ENCODE data around the gene PDE4D.

- TF ChIP-seq CTCF (IDR thresholded peaks at IDR 0.05; ENCODE audit: extremely low read depth in 1 of 2, insufficient read depth in 1 of 2, low read depth in 1 of 2, low read length in 2 of 2) (no peak), POLR2A (IDR thresholded peaks at IDR 0.05; ENCODE audit: low read depth, low read length) (no peak), POLR2AphosphoS5 (IDR thresholded peaks at IDR 0.05; ENCODE audit: insufficient read depth, low read depth, low read length) (no peak), EZH2 (IDR thresholded peaks at IDR 0.05; ENCODE audit: borderline replicate concordance, low read depth, low read length, severe bottlenecking) (no peak), FOS (IDR thresholded peaks at IDR 0.05; ENCODE audit: borderline replicate concordance, insufficient read depth, low read length) (no peak), MYC (IDR thresholded peaks at IDR 0.05; ENCODE audit: low read depth, low read length) (no peak), JUN (IDR thresholded peaks at IDR 0.05; ENCODE audit: borderline replicate concordance, insufficient read depth, insufficient read length, low read depth) (no peak)
Observed at GRCh38 chr5:58937031-58937681, 956.4 kb downstream of the PDE4D start.

All from endothelial cell of umbilical vein (primary cell).